HG03196 (cell line): ENCODE data around the gene ARHGAP22.

Experiments
- ATAC-seq: cut with Tn5 transposase; IDR thresholded peaks from one replicate; pipeline ENCODE4 v1.9.1; 2021; ENCODE audit not compliant: unreplicated experiment

The ARHGAP22 gene

GRCh38 chr10:48400129-48400849 lies 204.6 kb downstream of the ARHGAP22 start:
- no peak for ATAC-seq

GRCh38 chr10:48399551-48399950 lies 205.3 kb downstream of the ARHGAP22 start:
- ATAC-seq, result no peak

GRCh38 chr10:48399056-48399541 lies 205.8 kb downstream of the ARHGAP22 start:
- ATAC-seq, result no peak

- ATAC-seq, result no peak
Observed at GRCh38 chr10:48398261-48398660, 206.6 kb downstream of the ARHGAP22 start.
